ENCODE measurements around the gene HRH2. TPM values are rescaled to one million over a fixed set of nuclear protein-coding genes. Genes with fewer than 3 reads are reported as not detected.
A peak's percentile ranks its signal among the peaks of the same experiment; 100 is the strongest.

Gene HRH2
- total RNA-seq, 1 donor from 2014 or later, result 7.5 TPM

GRCh38 chr5:175688352-175689146 is 30.7 kb downstream of the HRH2 start:
- H3K27me3 ChIP-seq, result no peaks in the 10 kb centered on the region
- intact Hi-C loops (cut with DNase I), result no loop called here
- H3K4me1 ChIP-seq, result peaks cover 17 to 19% of the 10 kb centered on the region in 2 donors
- H3K9me3 ChIP-seq, result no peaks in the 10 kb centered on the region
- TF ChIP-seq CTCF (IDR thresholded peaks at IDR 0.05), result no peak
- H3K27ac ChIP-seq, result peak overlapping the region; percentile 63 to 77
- H3K4me3 ChIP-seq, result no peak overlapping the region
- H3K36me3 ChIP-seq, result no peaks in the 10 kb centered on the region
- no peak for DNase-seq (ENCODE audit: low spot score in 2 of 2)

GRCh38 chr5:175689147-175689991 is 31.5 kb downstream of the HRH2 start:
- Histone ChIP-seq H3K36me3 (no peaks in the 10 kb centered on the region), H3K4me3 (no peak overlapping the region), H3K27me3 (no peaks in the 10 kb centered on the region), H3K9me3 (no peaks in the 10 kb centered on the region), H3K4me1 (peaks cover 17 to 19% of the 10 kb centered on the region in 2 donors), H3K27ac (peak overlapping the region; percentile 70 to 77)
- DNase-seq (ENCODE audit: low spot score in 2 of 2), result peak; percentile 62 to 89
- intact Hi-C loops (cut with DNase I), result no loop called here
- TF ChIP-seq CTCF (IDR thresholded peaks at IDR 0.05), result no peak

GRCh38 chr5:175690025-175690424 is 32.2 kb downstream of the HRH2 start:
- no peak for TF ChIP-seq CTCF (IDR thresholded peaks at IDR 0.05)
- Histone ChIP-seq H3K4me1 (peaks cover 17 to 19% of the 10 kb centered on the region in 2 donors), H3K36me3 (no peaks in the 10 kb centered on the region), H3K27me3 (no peaks in the 10 kb centered on the region), H3K27ac (peak overlapping the region; percentile 65 to 70), H3K9me3 (no peaks in the 10 kb centered on the region), H3K4me3 (no peak overlapping the region)
- DNase-seq (ENCODE audit: low spot score in 2 of 2), result no peak
- intact Hi-C loops (cut with DNase I), result no loop called here

- intact Hi-C loops (cut with DNase I), result no loop called here
- no peak for TF ChIP-seq CTCF (IDR thresholded peaks at IDR 0.05)
Observed at GRCh38 chr5:175690586-175690985, 32.7 kb downstream of the HRH2 start.

GRCh38 chr5:175691761-175692160 is 33.9 kb downstream of the HRH2 start:
- Histone ChIP-seq H3K4me3 (no peak overlapping the region), H3K36me3 (no peaks in the 10 kb centered on the region), H3K27ac (no peak overlapping the region), H3K9me3 (no peaks in the 10 kb centered on the region), H3K27me3 (no peaks in the 10 kb centered on the region), H3K4me1 (peaks cover 13 to 17% of the 10 kb centered on the region in 2 donors)
- no peak for DNase-seq (ENCODE audit: low spot score in 2 of 2)
- intact Hi-C loops (cut with DNase I), result no loop called here
- no peak for TF ChIP-seq CTCF (IDR thresholded peaks at IDR 0.05)

More at GRCh38 chr5:175690586-175690985, 32.7 kb downstream of the HRH2 start:
- no peak for DNase-seq (ENCODE audit: low spot score in 2 of 2)
- Histone ChIP-seq H3K4me3 (no peak overlapping the region), H3K4me1 (peaks cover 17 to 19% of the 10 kb centered on the region in 2 donors), H3K27ac (peak overlapping the region in 1 of 2 donors; percentile 70), H3K36me3 (no peaks in the 10 kb centered on the region), H3K9me3 (no peaks in the 10 kb centered on the region), H3K27me3 (no peaks in the 10 kb centered on the region)
